Psoas muscle (tissue), 8 donors: Measurements from ENCODE around the gene PBX1. TPM values are rescaled to one million over a fixed set of nuclear protein-coding genes. Genes with fewer than 3 reads are reported as not detected.

Source experiments
- ATAC-seq, 4 donors: fragments of 200-7000 bp; cut with Tn5 transposase; one replicate each; pipeline ENCODE4 v1.9.1; 2020; ENCODE audit warnings: moderate library complexity in 3 of 4, mild to moderate bottlenecking in 2 of 4
- DNase-seq, 2 donors: peaks; one replicate each; pipeline ENCODE4 v3.0.0-alpha.2; 2020
- H3K27ac ChIP-seq: fragments of 200-600 bp; one replicate; pipeline ENCODE4 v1.8.0; 2022
- H3K27me3 ChIP-seq, 3 donors: fragments of 200-600 bp in 1 of 3; one replicate each; pipeline versions ENCODE4 v1.6.1 to v1.8.0; 2013 to 2022; ENCODE audit warnings: low read length in 2 of 3, mild to moderate bottlenecking in 2 of 3, moderate library complexity in 1 of 3; ENCODE audit not compliant: insufficient read depth in 3 of 3
- H3K36me3 ChIP-seq, 2 donors: fragments of 200-600 bp in 1 of 2; one replicate each; pipeline versions ENCODE4 v1.6.1 to v1.8.0; 2013 to 2022; ENCODE audit warnings: low read depth in 1 of 2, mild to moderate bottlenecking in 1 of 2, moderate library complexity in 1 of 2; ENCODE audit not compliant: insufficient read depth in 1 of 2
- H3K4me1 ChIP-seq: fragments of 200-600 bp; one replicate; pipeline ENCODE4 v1.8.0; 2022
- H3K4me3 ChIP-seq: fragments of 200-600 bp; one replicate; pipeline ENCODE4 v1.8.0; 2022; ENCODE audit warnings: mild to moderate bottlenecking
- H3K9me3 ChIP-seq: fragments of 200-600 bp; one replicate; pipeline ENCODE4 v1.8.0; 2022
- CTCF ChIP-seq: fragments of 200-600 bp; IDR thresholded peaks from one replicate; pipeline ENCODE4 v1.8.0; 2022; ENCODE audit warnings: antibody characterized with exemption
- WGBS, 3 donors: extraction: QIAGEN DNeasy Blood & Tissue Kit; methylation state at CpG; one replicate each; pipeline versions ENCODE4 v1.1.6 to v1.1.7; 2013; 5-methylcytosine and 5-hydroxymethylcytosine counted together
- intact Hi-C, 2 donors: fragments of 100-400 bp; cut with DNase I; formaldehyde crosslinking; loops; one replicate each; pipeline versions ENCODE4 v1.11.0 to v1.14.2; 2022
- polyA plus RNA-seq, 3 donors: library from polyadenylated mRNA; stranded (reverse); fragments of 200-250 nt; gene quantifications; one replicate each; pipeline ENCODE4 v1.2.3, GENCODE V29; 2013
- total RNA-seq, 4 donors: library from RNA; stranded (reverse); fragmentation: NEBNext Ultra II Directional in 2 of 4; extraction: Animal tissue kit (Norgen Biotek cat#: 25700) in 2 of 4; gene quantifications; one replicate each; pipeline versions ENCODE4 v1.2.1 to v1.2.4, GENCODE V29; 2021 to 2023
- donor health status: healthy with polysubstance abuse.
- donor health status: DM: no; HTN: no; CAD: no; lungs with moderate emphysema.
- donor health status: Bipolar disorder and iron deficiency.
- donor health status: healthy.
- donor health status: DM: yes; HTN: yes; CAD: no.
- donor health status: DM: no; HTN: no; CAD: no.
- donor health status: DM: no; HTN: no; CAD: no.
- donor health status: DM: yes; HTN: yes; CAD: no.

The PBX1 gene
- total and polyA plus RNA-seq, 7 donors, result 10.6 to 69.9 (median 59.3) TPM

DNA sequence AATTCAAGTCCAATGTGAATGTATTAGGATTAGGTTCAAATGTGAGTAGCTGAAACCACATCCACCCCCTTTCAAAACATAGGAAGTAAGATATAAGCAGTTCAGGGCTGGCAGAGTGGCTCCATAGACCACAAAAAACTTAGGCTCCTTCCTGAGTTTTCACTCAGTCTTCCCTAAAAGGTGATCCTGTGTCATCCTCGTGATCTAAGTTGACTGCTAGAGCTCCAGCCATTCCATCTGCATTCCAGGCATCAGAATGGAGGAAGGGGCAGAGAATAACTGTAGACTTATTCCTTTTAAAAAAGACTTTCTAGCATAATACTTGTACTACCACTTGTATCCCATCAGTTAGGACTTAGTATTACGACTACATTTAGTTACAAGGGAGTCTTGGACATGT, 204.1 kb downstream of the PBX1 start:
- WGBS, 3 donors, result 97 to 99% (median 97%) methylated on average over 2 of the region's 2 CpGs
- H3K36me3 ChIP-seq, result no peaks in the 10 kb centered on the region
- H3K4me1 ChIP-seq, result peaks cover 27% of the 10 kb centered on the region
- intact Hi-C loops, result no loop called here
- H3K27me3 ChIP-seq, result no peaks in the 10 kb centered on the region
- DNase-seq, result no peak
- H3K9me3 ChIP-seq, result no peaks in the 10 kb centered on the region
- no peak for TF ChIP-seq CTCF
- no peak overlapping the region for H3K4me3 ChIP-seq
- no peak for ATAC-seq
- no peak overlapping the region for H3K27ac ChIP-seq

- Histone ChIP-seq H3K4me3 (no peak overlapping the region), H3K27ac (peak overlapping the region; percentile 17), H3K36me3 (no peaks in the 10 kb centered on the region), H3K27me3 (no peaks in the 10 kb centered on the region), H3K4me1 (peaks cover 24% of the 10 kb centered on the region), H3K9me3 (no peaks in the 10 kb centered on the region)
- DNase-seq (no peak), ATAC-seq (no peak)
- intact Hi-C loops, result no loop called here
- no peak for TF ChIP-seq CTCF
- 84 to 98% (median 91%) methylated on average over 1 of the region's 1 CpG for WGBS, 3 donors
Observed at GRCh38 chr1:164764333-164764732, 205.3 kb downstream of the PBX1 start.

DNA sequence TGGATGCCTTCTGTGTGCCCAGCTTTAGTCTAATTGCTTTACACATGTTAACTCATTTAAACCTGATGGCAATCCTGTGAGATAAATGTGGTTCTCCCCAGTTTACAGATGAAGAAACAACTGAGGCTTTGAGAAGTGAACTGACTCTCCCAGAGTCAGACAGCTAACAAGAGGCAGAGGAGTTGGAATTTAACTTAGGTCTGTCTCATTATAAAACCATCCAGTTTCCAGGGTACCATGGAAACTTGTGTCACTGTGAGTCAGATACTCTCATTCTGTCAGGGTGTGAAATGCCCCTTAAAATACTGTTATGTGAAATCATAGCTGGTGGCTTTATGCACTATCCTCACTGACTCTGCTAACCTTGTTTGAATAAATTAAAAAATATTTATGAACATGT, 206.6 kb downstream of the PBX1 start:
- Histone ChIP-seq H3K27ac (peak overlapping the region; percentile 71), H3K4me3 (no peak overlapping the region), H3K4me1 (peaks cover 15% of the 10 kb centered on the region), H3K36me3 (no peaks in the 10 kb centered on the region), H3K27me3 (no peaks in the 10 kb centered on the region), H3K9me3 (no peaks in the 10 kb centered on the region)
- DNase-seq, result no peak
- intact Hi-C loops, result no loop called here
- ATAC-seq, result peak; percentile 68 to 88 (median 82)
- TF ChIP-seq CTCF, result no peak

GRCh38 chr1:164765992-164766720, 207.2 kb downstream of the PBX1 start:
- Histone ChIP-seq H3K4me1 (peaks cover 21% of the 10 kb centered on the region), H3K9me3 (no peaks in the 10 kb centered on the region), H3K27ac (peak overlapping the region; percentile 71), H3K27me3 (no peaks in the 10 kb centered on the region), H3K4me3 (no peak overlapping the region), H3K36me3 (no peaks in the 10 kb centered on the region)
- WGBS, 3 donors, result 72 to 81% (median 75%) methylated on average over 1 of the region's 1 CpG
- no peak for TF ChIP-seq CTCF
- DNase-seq, result no peak
- intact Hi-C loops, result no loop called here
- ATAC-seq, result peak in 3 of 4 donors; percentile 13 to 37 (median 31)
